Cardiac fibroblast (primary cell): ENCODE measurements around the gene FAM89B.
A peak's percentile ranks its signal among the peaks of the same experiment; 100 is the strongest.

Source experiments
- DNase-seq, 2 donors: peaks; one replicate each; pipeline versions ENCODE4 v3.0.0 to v3.0.0-alpha.2; 2010; ENCODE audit warnings: low read depth in 2 of 2
- H3K4me3 ChIP-seq, 2 donors: replicated peaks in 1 of 2; 1 replicate in 1 of 2; 2 replicates in 1 of 2; pipeline ENCODE4 v1.5.1; 2011; ENCODE audit warnings: low read depth in 2 of 2, low read length in 2 of 2, mild to moderate bottlenecking in 2 of 2, moderate library complexity in 1 of 2
- TF ChIP-seq, protein P1 (sequence below): IDR thresholded peaks from one replicate; pipeline ENCODE4 v1.5.1; 2011; ENCODE audit warnings: low read depth, mild to moderate bottlenecking, low read length, inconsistent platforms

FAM89B gene

DNA sequence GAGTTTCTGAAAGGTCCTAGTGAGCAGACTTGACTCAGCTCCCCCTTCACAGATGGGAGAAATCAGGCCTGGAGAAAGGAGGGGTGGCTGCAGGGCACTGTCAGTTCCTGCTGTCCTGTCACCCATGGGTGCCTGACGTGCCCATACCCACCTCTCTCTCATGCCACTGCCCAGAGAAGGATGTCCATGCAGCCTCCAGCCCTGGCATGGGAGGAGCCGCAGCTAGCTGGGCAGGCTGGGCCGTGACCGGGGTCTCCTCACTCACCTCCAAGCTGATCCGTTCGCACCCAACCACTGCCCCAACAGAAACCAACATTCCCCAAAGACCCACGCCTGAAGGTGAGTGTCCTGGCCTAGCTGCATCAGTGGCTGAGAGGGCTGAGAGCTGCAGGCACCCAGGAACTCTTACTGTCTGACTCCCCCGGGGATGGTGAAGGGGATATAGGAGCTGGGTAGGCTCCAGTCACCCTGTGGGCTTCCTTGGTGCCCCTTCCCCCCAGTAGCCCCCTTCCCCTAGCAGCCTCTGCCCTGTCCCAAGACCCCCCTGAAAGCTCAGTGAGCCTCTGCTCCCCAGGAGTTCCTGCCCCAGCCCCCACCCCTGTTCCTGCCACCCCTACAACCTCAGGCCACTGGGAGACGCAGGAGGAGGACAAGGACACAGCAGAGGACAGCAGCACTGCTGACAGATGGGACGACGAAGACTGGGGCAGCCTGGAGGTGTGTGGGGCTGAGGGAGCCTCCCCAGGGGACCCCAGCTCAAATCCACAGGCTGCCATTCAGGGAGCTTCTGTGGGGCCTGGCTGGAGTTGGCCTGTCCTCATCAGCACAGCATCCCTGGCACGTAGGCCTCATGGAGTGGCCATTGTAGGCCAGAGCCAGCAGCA, 35.7 kb upstream of the FAM89B start:
- TF ChIP-seq, protein P1, sequence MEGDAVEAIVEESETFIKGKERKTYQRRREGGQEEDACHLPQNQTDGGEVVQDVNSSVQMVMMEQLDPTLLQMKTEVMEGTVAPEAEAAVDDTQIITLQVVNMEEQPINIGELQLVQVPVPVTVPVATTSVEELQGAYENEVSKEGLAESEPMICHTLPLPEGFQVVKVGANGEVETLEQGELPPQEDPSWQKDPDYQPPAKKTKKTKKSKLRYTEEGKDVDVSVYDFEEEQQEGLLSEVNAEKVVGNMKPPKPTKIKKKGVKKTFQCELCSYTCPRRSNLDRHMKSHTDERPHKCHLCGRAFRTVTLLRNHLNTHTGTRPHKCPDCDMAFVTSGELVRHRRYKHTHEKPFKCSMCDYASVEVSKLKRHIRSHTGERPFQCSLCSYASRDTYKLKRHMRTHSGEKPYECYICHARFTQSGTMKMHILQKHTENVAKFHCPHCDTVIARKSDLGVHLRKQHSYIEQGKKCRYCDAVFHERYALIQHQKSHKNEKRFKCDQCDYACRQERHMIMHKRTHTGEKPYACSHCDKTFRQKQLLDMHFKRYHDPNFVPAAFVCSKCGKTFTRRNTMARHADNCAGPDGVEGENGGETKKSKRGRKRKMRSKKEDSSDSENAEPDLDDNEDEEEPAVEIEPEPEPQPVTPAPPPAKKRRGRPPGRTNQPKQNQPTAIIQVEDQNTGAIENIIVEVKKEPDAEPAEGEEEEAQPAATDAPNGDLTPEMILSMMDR: no peak
- no peak for DNase-seq
- H3K4me3 ChIP-seq: no peak overlapping the region

GRCh38 chr11:65537296-65537597, 35.1 kb upstream of the FAM89B start:
- no peak for DNase-seq
- H3K4me3 ChIP-seq: no peak overlapping the region
- TF ChIP-seq, protein P1: no peak

- no peak for DNase-seq
- H3K4me3 ChIP-seq: no peak overlapping the region
- TF ChIP-seq, protein P1: no peak
Measured at GRCh38 chr11:65537620-65538231, 34.6 kb upstream of the FAM89B start.

DNA sequence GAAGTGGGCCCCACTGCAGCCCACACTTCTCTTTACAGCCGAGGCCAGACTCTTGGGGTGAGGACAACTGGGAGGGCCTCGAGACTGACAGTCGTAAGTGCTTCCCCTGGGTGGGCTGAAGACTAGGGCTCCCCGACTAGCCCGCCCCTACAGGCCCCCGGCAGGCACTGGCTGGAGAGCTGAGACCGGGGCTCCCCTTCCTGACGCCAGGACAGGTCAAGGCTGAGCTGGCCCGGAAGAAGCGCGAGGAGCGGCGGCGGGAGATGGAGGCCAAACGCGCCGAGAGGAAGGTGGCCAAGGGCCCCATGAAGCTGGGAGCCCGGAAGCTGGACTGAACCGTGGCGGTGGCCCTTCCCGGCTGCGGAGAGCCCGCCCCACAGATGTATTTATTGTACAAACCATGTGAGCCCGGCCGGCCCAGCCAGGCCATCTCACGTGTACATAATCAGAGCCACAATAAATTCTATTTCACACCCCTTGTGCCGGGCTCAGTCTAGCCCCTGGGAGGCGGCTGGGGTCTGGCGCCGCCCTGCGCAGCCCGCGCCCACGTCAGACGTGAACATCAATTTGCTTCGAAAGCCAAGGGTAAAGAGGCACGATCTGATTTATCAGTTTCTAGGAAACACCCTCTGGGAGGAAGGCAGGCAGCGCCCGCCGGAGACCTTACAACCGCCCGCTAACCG, 34.0 kb upstream of the FAM89B start:
- no peak for DNase-seq
- no peak overlapping the region for H3K4me3 ChIP-seq
- TF ChIP-seq, protein P1: no peak

DNA sequence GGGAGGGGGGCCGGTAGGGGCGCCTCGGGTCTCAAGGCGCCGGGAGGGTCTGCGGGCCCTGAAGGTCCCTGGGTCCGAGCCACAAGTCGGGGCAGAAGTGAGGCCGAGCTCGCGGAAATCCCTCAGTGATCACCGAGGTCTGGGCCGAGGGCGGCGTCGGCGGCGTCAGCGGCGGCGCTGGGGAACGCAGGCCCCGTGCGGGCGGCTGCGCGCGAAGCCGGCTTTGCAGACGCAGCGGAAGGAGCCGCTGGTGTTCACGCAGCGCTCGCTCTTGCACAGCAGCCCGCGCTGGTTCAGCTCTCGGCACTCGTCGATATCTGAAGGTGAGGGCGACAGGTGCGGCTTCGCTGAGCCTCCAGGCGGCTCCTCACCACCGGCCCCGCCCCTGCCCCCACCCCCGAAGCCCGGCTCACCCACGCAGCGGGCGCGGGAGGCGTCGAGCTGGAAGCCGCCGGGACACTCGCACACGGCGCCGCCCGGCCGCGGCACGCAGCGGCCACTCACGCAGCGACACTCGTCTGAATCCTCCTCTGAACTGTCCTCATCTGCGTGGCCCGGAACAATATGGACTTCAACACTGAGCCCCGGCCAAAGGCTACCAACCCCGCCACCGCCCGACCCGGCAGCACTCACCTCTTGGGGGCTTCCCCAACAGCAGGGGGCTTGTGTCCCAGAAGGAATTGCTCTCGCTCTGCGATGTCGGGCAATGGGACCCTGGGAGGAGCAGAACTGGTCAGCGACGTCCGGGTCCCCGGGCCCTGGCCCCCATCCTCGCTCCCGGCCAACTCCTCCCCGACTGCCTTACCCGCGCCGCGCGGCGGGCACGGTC, 33.2 kb upstream of the FAM89B start:
- no peak for DNase-seq
- no peak overlapping the region for H3K4me3 ChIP-seq
- TF ChIP-seq, protein P1: no peak

DNA sequence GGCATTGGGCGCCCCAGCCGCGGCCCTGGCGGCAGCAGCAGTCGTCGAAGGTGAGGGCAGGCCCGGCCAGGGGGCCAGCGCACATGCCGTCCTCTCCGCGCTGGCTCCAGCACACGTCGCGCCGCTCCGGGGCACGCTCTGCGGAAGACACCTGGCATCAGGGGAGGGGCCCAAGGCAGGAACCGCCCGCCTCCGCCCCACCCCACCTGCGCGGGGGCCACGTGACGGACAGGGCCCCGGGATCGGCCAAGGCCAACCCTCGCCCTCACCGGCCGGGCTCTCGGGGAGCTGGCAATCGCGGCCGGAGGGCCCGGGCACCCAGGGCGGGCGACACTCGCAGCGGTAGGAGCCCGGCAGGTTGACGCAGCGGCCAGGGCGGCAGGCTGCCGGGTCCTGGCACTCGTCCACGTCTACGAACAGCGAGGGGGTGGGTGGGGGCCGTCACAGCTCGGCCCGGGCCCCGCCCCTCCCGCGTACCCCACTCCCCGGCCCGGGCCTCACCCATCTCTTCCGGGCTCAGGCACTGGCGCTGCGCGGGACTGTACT, 32.5 kb upstream of the FAM89B start:
- H3K4me3 ChIP-seq: peak overlapping the region; percentile 45 to 61
- DNase-seq: no peak
- TF ChIP-seq, protein P1: no peak
